NCI-H146 treated with DMSO at 0.1 percent for 48 hours (cell line): ENCODE data around the gene CHST13.

Experiments
- DNase-seq: peaks from one replicate; lab custom pipeline; 2025; ENCODE audit not compliant: unreplicated experiment; lab: John Stamatoyannopoulos, UW

Gene CHST13

DNA sequence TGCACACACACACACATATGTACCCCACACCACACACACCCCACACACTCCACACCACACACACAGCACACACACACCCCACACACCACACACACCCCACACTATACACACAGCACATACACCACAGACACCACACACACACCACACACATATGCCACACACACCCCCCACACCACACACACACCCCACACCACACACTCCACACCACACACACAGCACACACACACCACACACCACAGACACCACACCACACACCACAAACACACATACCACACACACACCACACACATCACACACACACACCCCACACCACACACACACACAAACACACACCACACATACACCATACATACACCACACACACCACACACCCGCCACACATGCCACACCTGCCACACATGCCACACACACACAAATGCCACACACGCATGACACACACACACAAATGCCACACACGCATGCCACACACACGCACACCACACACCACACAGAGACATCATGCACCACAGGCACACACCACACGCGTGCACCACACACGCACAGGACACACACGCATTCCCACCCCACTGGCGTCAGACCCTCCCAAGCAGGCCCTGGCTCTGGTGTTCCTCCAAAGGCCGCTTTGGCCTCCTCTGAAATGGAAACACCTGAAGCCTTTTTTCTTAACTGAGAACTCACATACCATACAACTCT lies 15.7 kb downstream of the CHST13 start:
- DNase-seq: no peak

DNA sequence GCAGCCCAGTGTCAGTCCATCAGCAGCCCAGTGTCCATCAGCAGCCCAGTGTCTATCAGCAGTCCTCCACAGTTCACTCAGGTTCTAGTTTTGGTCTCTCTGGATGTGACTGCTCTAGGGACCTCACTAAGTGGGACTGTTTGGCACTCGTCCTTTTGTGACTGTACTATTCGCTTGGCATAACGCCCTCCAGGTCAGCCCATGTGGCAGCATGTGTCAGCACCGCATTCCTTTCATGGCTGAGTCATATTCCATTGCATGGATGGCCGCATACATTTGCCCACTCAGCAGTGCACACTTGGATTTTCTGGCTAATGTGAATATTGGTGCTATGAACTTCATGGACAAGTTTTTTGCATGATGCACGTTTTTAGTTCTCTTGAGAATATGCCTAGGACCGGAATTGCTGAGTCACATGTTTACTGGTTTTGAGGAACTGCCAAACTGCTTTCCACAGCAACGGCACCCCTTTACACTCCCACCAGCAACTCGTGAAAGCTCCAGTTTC lies 16.4 kb downstream of the CHST13 start:
- no peak for DNase-seq

DNA sequence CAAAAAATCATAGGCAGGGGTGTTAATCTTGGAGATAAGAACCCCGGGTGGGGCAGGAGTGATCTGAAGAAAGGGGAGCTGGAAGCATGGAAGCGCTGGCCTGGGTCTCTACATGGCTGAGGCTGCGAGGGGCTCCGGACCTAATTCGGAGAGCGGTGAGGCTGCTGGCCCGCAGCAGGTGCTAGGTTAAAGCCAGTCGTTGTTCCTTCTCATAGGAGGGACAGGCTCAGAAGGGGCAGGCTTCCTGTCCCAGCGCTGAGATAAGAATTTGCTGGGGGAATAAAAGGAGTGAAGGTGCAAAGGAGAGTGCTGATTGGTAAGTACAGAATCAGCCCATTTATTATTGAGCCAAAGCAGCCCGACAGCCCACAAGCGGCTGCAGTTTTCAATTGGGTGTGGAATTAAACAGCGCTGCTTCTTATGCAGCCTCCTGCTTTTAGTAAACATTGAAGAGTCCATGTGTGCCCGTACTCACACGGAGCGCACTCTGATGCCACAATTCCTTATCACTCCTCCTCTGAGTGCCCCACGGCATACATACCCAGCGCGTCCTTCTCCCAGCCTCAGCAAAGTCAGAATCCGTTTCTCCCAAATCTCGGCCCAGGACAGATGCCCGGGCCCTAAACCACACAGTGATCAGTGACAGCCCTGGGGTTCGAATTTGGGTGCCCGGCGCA lies 17.1 kb downstream of the CHST13 start:
- no peak for DNase-seq

GRCh38 chr3:126541628-126542339 lies 17.8 kb downstream of the CHST13 start:
- no peak for DNase-seq

DNA sequence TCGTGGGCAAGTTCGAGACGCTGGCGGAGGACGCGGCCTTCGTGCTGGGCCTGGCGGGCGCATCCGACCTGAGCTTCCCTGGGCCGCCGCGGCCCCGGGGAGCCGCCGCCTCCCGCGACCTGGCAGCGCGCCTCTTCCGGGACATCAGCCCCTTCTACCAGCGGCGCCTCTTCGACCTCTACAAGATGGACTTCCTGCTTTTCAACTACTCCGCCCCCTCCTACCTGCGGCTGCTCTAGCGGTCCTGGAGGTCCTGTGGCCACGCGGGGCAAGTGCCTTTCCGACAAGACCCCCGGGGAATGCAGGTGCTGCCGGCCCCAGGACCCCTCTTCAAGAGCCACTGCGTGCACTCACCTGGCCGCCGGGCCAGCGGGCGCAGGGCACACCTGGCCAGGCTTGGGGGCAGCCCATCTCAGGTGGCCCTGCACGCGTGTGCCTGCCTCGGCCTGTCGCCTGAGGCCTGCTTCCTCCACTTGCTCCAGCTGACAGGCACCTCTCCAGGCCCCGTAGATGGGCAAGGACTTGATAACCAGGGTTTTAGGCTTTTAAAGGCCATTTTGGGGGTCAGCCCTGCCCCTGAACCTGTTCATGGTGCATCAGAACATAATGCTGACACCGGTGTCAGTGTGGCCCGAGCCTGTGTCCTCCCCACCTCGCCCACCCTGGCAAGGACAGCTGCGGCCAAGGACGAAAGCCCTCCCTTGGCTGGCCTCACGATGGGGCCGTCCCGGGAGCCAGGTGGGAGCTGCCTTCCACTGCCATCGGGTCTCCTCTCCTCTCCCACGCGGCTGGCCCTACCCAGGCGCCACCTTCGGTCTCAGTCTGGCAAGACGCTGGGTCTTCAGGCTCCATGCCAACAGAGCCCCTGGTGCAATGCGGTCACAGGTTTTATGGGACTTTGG lies 18.6 kb downstream of the CHST13 start:
- no peak for DNase-seq

GRCh38 chr3:126543457-126544061 lies 19.6 kb downstream of the CHST13 start:
- no peak for DNase-seq

DNA sequence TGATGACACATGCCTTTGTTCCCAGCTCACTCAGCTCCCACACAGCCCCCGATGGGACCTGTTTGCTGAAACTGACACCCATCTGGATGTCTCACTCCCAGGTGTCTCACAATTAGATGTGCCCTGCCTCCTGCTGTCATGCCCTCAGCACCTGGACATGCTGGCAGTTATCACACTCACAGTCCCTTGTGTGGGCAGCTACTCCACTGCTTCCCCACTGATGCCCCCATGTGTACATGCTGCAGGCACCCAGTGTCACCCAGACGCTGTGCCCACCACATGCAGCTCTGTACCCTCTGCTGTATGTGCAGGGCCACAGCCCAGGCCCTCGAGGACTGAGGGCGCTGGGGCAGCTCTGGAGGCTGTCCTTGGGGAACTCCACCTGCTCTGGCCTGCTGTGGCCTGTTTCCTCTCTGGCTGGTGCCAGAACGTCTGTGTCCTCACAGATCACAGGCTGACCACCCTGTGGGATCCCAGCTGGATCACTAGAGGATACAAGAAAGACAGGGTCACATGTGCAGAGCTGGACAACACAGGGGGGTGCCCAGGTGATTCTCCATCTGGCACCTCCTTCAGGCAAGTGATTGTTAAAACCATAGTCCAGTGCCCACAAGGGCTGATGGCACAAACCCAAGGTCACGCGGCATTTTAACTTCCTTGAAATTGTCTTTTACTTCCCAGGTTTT lies 20.8 kb downstream of the CHST13 start:
- peak; percentile 93 for DNase-seq

- no peak for DNase-seq
Measured at GRCh38 chr3:126545544-126545943, 21.6 kb downstream of the CHST13 start.

- no peak for DNase-seq
Measured at GRCh38 chr3:126546013-126546412, 22.1 kb downstream of the CHST13 start.

GRCh38 chr3:126546549-126547239 lies 22.7 kb downstream of the CHST13 start:
- DNase-seq: no peak

DNA sequence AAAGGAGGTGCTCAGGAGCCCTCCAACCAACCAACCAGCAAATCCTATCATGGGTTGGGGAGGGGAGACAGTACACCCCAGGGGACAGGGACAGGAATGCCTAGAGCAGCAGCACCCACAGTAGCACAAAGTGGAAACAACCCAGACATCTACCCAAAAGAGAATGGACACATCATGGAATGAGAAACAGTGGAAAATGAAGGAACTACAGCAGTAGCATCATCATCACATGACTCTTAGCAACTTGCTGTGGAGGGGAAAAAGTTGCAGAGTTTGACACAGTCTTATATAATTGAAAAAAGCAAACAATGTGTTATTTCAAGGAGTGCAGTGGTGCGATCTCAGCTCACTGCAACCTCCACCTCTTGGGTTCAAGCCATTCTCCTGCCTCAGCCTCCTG lies 23.8 kb downstream of the CHST13 start:
- no peak for DNase-seq

GRCh38 chr3:126548556-126549466 lies 24.9 kb downstream of the CHST13 start:
- no peak for DNase-seq

GRCh38 chr3:126549861-126550487 lies 26.0 kb downstream of the CHST13 start:
- DNase-seq: no peak

DNA sequence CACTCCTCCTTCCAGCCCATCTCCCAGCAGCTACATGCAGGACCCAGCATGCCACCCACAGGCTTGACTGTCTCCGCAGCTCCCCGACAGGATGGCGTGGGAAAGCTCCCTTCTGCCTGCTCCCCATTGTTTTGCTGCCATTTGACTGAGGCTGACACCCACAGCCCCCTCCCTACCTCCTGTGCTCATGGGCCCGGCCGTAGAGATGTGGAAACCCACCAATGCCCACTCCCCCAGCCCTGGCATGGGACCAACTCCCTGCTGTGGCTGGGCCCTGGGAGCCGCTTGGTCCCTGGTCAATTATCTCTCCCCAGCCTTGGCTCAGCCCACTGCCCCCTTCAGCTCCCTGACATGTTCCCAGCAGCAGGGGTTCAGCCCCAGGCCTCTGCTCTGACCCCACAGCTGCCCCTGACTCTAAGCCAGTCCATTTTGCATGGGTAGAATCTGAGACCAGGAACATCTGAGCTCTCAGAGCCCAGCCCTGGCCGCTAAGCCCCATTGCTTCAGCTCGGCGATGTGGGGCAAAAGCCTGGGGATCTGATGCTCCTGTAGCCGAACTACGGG lies 26.6 kb downstream of the CHST13 start:
- DNase-seq: no peak

GRCh38 chr3:126551121-126551838 lies 27.3 kb downstream of the CHST13 start:
- DNase-seq: no peak

DNA sequence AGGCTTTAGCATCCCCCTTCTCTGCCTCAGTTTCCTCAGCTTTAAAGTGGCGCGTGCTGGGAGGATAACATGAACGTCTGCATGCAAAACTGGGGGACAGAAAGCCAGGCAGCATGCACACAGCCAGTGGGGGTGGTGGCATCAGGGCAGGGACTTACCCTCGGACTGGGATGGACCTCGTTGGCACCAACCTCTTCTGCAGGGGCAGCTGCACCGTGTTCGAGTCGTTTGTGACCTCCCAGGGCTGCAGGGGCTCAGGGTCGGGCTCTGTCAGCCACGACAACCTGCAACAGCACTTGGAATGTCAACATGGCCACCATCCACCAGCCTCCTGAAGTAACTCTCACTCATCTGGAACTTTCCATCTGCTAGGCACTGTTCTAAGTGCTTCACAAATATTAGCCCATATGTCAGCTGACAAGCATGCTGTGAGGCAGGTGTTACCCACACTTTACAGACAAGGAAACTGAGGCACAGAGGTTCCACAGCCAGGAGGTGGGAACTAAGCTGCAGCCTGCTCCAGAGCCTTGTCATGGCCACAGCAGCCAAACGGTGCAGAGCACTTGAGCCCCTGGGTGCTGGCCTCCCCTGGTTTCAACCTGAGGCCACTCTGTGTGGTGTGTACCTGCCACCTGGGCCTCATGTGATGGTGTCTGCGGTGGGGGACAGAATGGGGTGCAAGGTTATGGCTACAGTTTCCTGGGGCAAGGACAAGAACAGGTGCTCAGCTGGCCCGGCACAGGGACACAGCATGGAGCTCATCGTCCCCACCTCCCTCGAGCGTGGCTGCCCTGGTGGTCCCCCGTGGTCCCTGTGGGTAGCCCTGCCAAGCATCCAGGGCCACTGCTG lies 28.1 kb downstream of the CHST13 start:
- DNase-seq: no peak
